ENCODE results near the gene NFRKB. TPM values are rescaled to one million over a fixed set of nuclear protein-coding genes. Genes with fewer than 3 reads are reported as not detected.

Gene NFRKB
- total RNA-seq, 2 experiments from 2014 or later = 35.2 to 36.6 TPM

- no peaks in the 10 kb centered on the region for H3K27me3 Mint-ChIP-seq
- H3K36me3 Mint-ChIP-seq (ENCODE audit: low read depth) = peaks cover 15% of the 10 kb centered on the region
- no peaks in the 10 kb centered on the region for H3K9me3 Mint-ChIP-seq
- ChIA-PET CTCF (no interaction called here), POLR2A (no interaction called here)
- no peak overlapping the region for H3K4me3 Mint-ChIP-seq
- TF ChIP-seq, protein P1, sequence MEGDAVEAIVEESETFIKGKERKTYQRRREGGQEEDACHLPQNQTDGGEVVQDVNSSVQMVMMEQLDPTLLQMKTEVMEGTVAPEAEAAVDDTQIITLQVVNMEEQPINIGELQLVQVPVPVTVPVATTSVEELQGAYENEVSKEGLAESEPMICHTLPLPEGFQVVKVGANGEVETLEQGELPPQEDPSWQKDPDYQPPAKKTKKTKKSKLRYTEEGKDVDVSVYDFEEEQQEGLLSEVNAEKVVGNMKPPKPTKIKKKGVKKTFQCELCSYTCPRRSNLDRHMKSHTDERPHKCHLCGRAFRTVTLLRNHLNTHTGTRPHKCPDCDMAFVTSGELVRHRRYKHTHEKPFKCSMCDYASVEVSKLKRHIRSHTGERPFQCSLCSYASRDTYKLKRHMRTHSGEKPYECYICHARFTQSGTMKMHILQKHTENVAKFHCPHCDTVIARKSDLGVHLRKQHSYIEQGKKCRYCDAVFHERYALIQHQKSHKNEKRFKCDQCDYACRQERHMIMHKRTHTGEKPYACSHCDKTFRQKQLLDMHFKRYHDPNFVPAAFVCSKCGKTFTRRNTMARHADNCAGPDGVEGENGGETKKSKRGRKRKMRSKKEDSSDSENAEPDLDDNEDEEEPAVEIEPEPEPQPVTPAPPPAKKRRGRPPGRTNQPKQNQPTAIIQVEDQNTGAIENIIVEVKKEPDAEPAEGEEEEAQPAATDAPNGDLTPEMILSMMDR (IDR thresholded peaks at IDR 0.05) = no peak
- no peaks in the 10 kb centered on the region for H3K4me1 Mint-ChIP-seq (ENCODE audit: low read depth)
- no peak for ATAC-seq
- peak; percentile 7 for DNase-seq
- H3K27ac Mint-ChIP-seq = no peak overlapping the region
- intact Hi-C loops (cut with micrococcal nuclease) = no loop called here
Measured at GRCh38 chr11:129937592-129938238, 42.3 kb upstream of the NFRKB start.

GRCh38 chr11:129935723-129936122 is 40.3 kb upstream of the NFRKB start:
- POLR2A ChIA-PET = no interaction called here
- no peaks in the 10 kb centered on the region for H3K4me1 Mint-ChIP-seq (ENCODE audit: low read depth)

DNA sequence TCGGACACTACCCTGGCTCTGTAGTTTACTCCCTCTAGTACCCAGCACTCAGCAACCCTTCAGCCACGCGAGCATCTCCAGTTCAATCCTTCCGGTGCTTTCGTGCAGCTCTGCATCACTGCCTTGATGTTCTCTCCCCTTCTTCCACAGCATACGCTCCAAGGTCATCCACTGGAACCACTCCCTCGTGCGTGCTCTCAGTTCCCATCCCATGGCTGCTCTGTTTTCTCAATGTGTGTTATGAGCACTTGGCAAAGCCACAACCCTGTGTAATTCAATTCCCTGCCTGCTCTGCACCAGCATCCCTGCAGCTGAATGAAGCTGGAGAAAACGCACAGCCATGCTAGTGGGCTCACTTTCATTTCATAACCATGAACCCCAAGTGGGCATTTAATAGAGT is 38.5 kb upstream of the NFRKB start:
- ATAC-seq = no peak
- ChIA-PET CTCF (no interaction called here), POLR2A (no interaction called here)
- Mint-ChIP-seq H3K36me3 (ENCODE audit: low read depth) (peaks cover 7% of the 10 kb centered on the region), H3K27me3 (no peaks in the 10 kb centered on the region), H3K4me3 (no peak overlapping the region), H3K9me3 (no peaks in the 10 kb centered on the region), H3K4me1 (ENCODE audit: low read depth) (no peaks in the 10 kb centered on the region), H3K27ac (no peak overlapping the region)
- intact Hi-C loops (cut with micrococcal nuclease) = no loop called here
- TF ChIP-seq, protein P1 (IDR thresholded peaks at IDR 0.05) = no peak
- DNase-seq = no peak

More at GRCh38 chr11:129935723-129936122, 40.3 kb upstream of the NFRKB start:
- ATAC-seq (no peak), DNase-seq (no peak)
- intact Hi-C loops (cut with micrococcal nuclease) = no loop called here
- CTCF ChIA-PET = interaction anchor here (1.1 to 1.4 kb wide), 2 partner anchors 12 to 196 kb away, joined by 3 to 6 read pairs; no protein-coding TSS in a partner anchor
- H3K9me3 Mint-ChIP-seq = no peaks in the 10 kb centered on the region
- H3K36me3 Mint-ChIP-seq (ENCODE audit: low read depth) = peaks cover 8% of the 10 kb centered on the region
- H3K4me3 Mint-ChIP-seq = no peak overlapping the region
- H3K27me3 Mint-ChIP-seq = no peaks in the 10 kb centered on the region
- no peak overlapping the region for H3K27ac Mint-ChIP-seq
- TF ChIP-seq, protein P1 (IDR thresholded peaks at IDR 0.05) = no peak

DNA sequence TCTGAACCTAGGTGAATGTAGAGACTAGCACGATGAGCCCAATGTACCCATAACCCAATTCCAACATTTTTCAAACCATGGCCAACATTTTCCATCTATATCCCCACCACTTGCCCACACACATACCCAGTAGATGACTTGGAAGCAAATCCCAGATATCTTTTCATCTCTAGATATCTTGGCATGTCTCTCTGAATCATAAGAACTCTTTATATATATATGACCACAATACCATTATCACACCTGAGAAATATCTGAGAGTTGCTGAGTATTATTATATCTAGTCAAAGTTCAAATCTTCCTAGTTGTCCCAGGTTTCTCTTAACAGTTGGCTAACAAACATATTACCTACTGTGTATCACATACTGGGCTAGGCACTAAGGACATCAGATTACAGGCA is 37.9 kb upstream of the NFRKB start:
- Mint-ChIP-seq H3K9me3 (no peaks in the 10 kb centered on the region), H3K36me3 (ENCODE audit: low read depth) (peaks cover 7% of the 10 kb centered on the region), H3K4me1 (ENCODE audit: low read depth) (no peaks in the 10 kb centered on the region), H3K27me3 (no peaks in the 10 kb centered on the region), H3K27ac (no peak overlapping the region), H3K4me3 (no peak overlapping the region)
- no peak for ATAC-seq
- CTCF ChIA-PET = no interaction called here
- TF ChIP-seq, protein P1 (IDR thresholded peaks at IDR 0.05) = no peak
- no peak for DNase-seq
- intact Hi-C loops (cut with micrococcal nuclease) = no loop called here
- POLR2A ChIA-PET = no interaction called here

GRCh38 chr11:129932381-129933067 is 37.1 kb upstream of the NFRKB start:
- CTCF ChIA-PET = interaction anchor here (1.0 to 3.8 kb wide), 2 partner anchors 14 to 199 kb away, joined by 4 to 16 read pairs; no protein-coding TSS in a partner anchor
- intact Hi-C loops (cut with micrococcal nuclease) = no loop called here
- no peak overlapping the region for H3K4me3 Mint-ChIP-seq
- POLR2A ChIA-PET = interaction anchor here (0.6 kb wide), 1 partner anchor 36 kb away, joined by 3 read pairs; no protein-coding TSS in a partner anchor
- H3K4me1 Mint-ChIP-seq (ENCODE audit: low read depth) = no peaks in the 10 kb centered on the region
- H3K27me3 Mint-ChIP-seq = no peaks in the 10 kb centered on the region
- TF ChIP-seq, protein P1 (IDR thresholded peaks at IDR 0.05) = no peak
- ATAC-seq (no peak), DNase-seq (no peak)
- H3K9me3 Mint-ChIP-seq = no peaks in the 10 kb centered on the region
- peaks cover 7% of the 10 kb centered on the region for H3K36me3 Mint-ChIP-seq (ENCODE audit: low read depth)
- no peak overlapping the region for H3K27ac Mint-ChIP-seq
